T-helper 2 cell (primary cell): ENCODE data around the gene SDE2.
A peak's percentile ranks its signal among the peaks of the same experiment; 100 is the strongest.
"Not testable (repeated sequence)": the region's sequence is repeated elsewhere in the genome, so short reads cannot be mapped to it uniquely, and the experiment has no call there.

Experiments used
- DNase-seq, 5 experiments: peaks; one replicate each; pipeline versions ENCODE4 v3.0.0 to v3.0.0-alpha.2; 2012 to 2022

The SDE2 gene

GRCh38 chr1:226004396-226004795 is 5.3 kb upstream of the SDE2 start:
- DNase-seq: peak in 1 of 5 experiments; percentile 29

DNA sequence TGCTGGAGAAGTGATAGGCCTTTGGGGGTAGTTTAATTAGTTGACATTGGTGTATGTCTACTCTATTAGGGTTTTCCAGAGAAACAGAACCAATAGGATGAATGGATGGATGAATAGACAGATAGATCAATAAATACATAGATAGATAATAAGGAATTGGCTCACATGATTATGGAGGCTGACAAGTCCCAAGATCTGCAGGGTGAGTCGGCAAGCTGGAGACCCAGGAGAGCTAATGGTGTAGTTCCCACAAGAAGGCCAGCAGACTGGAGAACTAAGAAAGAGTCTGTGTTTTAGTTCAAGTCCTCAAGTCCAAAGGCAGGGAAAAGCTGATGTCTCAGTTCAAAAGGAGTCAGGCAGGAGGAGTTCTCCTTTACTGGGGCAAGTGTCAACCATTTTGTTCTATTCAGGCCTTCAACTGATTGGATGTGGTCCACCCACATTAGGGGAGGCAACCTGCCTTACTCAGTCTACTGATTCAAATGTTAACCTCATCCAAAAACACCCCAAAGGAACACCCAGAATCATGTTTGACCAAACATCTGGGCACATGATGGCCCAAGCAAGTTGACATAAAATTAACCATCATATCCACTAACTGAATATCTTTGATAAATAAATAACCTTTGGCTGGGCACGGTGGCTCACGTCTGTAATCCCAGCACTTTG is 4.5 kb upstream of the SDE2 start:
- no peak for DNase-seq

- no peak for DNase-seq
Measured at GRCh38 chr1:226002667-226003501, 3.7 kb upstream of the SDE2 start.

GRCh38 chr1:226001963-226002666 is 3.0 kb upstream of the SDE2 start:
- peak in 3 of 5 experiments; percentile 32 to 78 (median 49) for DNase-seq

- DNase-seq: no peak
Measured at GRCh38 chr1:226001088-226001487, 1.9 kb upstream of the SDE2 start.

DNA sequence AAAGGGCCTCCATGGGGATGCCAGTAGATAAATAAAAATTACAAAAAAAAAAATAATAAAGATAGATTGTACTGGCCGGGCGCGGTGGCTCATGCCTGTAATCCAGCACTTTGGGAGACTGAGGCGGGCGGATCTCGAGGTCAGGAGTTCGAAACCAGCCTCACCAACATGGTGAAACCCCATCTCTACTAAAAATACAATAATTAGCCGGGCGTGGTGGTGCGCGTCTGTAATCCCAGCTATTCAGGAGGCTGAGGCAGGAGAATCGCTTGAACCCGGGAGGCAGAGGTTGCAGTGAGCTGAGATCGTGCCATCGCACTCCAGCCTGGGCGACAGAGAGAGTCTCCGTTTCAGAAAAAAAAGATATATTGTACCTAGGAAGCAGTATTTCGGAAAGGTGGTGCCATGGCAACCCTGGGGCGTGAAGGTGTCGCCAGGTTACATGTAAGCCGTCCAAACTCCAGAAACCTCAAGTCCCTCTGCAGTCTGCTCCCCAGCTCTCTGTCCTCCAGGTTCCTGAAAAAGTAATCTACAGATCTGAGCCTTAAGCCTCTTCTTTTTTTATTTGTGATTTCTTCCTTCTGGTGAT is 1.4 kb upstream of the SDE2 start:
- DNase-seq: not testable (repeated sequence)

- peak in 1 of 5 experiments; percentile 87 for DNase-seq
Measured at GRCh38 chr1:225999912-226000337, 782 bp upstream of the SDE2 start.

GRCh38 chr1:225998560-225999226 is 450 bp downstream of the SDE2 start:
- peak in 1 of 5 experiments; percentile 30 for DNase-seq

DNA sequence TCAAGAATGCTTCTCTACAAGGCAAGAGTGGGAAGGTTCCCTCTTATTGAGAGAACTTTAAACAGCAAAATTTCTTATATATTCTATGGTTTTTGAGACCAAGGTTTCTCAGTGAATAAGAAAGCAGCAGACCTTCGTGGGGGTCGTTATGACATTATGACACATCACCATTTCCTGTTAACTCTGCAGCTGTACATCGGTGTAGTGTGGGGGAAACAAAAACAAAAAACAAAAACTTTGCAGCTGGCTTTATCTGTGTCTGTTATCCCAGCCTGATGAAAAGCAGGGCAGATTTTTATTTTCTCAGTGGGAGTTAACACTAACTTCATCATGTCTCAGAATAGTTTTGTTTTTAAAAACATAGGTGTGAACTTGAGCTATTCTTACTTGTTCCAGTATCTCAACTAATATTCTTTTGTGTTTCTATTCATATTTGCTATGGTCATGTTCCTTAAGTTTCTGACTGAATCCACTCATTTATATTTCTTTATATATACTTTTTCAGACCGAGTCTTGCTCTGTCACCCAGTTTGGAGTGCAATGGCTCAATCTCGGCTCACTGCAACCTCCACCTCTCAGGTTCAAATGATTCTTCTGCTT is 2.1 kb downstream of the SDE2 start:
- peak in 1 of 5 experiments; percentile 71 for DNase-seq

- DNase-seq: peak in 1 of 5 experiments; percentile 31
Measured at GRCh38 chr1:225995919-225996864, 3.0 kb downstream of the SDE2 start.

- peak in 1 of 5 experiments; percentile 79 for DNase-seq
Measured at GRCh38 chr1:225990705-225991464, 8.3 kb downstream of the SDE2 start.

DNA sequence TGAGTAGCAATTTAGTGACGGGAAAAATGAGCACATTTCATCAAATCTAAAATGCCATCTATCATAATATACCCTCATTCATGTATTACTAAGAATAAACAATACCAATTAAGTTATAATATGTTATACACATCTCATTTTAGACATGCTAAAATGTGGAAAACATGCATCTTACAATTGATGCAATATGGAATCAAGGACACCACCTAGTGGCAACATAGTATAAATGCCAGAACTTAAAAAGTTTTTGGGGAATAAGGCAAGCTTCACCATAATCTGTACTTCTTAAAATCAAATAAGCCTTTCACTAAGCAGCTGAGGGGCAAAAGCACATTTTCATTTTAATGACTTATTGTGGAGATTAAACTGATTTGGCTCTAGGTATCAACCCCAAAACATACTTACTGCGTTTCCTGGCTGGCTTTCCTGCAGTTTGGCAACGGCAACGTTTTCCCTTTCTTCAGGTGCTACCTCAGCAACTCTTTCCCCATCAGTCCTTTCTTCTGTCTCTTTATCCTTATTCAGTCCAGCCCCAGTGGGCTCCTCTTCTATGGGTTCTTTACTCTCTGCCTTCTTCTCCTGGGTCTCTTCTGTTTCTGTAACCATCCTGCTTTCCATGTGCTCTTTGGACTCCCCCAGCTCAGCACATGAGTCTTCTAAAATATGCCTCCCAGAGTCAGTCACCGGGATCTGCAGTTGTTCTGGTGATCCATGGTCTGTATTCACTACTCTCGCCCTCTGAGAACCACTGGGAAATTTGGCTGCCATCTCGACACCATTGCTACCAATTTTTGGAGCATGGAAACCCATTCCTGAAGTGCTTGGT is 11.4 kb downstream of the SDE2 start:
- peak in 1 of 5 experiments; percentile 59 for DNase-seq

DNA sequence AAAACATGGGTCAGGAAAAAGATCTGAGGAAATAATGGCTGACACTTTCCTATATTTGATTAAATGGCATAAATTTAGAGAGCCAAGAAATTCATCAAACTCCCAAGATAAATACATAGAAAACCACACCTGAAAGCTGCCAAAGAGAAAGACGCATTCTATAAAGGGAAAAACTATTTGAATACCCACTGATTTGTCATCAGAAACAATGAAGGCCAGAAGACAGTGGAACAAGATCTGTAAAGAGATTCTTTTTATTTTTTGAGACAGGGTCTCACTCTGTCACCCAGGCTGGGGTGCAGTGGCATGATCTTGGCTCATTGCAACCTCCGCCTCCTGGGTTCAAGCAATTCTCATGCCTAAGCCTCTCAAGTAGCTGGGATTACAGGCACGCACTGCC is 17.4 kb downstream of the SDE2 start:
- DNase-seq: no peak

GRCh38 chr1:225980005-225980836 is 18.9 kb downstream of the SDE2 start:
- no peak for DNase-seq

DNA sequence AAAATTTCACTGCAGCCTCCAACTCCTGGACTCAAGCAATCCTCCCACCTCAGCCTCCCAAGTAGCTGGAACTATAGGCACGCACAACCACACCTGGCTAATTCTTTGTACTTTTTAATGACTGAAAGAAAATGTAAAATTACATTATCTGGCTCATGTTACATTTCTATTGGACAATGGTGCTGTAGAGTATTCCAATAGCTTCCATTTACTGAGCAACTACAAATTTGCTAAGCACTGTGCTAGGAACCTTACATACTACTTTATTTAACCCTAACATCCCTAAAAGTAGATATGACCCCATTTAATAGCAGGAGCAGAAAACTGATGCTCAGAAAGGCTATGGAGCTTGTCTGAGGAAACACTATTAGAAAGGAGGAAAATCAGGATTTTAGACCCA is 19.7 kb downstream of the SDE2 start:
- DNase-seq: no peak

DNA sequence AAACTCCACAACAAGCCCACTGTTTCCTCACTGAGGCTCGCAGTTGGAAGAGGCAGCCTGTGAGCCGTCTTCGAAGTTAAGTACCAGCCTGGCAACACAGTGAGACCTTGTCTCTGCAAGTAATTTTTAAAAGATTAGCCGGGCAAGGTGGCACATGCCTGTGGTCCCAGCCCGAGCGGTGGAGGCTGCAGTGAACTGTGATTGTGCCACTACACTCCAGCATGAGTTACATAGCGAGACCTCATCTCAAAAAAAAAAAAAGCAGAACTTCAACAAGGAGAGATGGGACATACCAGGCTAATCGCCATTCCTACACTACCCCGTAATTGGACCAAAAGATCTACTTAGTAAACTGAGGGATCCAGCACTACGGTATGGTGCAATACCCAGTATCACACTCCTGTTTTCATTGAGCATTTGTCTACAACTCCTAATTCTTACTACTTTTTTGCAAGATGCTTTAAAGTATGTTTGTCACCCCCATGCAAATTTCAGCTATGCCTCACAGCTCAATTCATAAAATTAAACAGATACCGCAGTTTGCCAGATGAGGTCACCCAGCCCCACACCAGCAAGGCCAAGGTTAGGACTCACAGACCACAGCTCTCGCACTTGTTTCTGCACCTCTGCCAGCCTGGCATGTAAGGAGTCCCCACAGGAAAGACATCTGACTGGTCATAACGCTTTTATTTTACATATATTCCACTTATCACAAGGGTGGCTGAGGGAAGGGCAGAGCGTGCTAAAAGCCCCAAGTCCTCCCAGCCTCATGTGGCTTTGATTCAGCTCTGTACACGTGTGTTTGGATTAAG is 21.0 kb downstream of the SDE2 start:
- DNase-seq: no peak

- DNase-seq: not testable (repeated sequence)
Measured at GRCh38 chr1:225975146-225975545, 24.0 kb downstream of the SDE2 start.
